Stimulated activated CD4-positive, alpha-beta T cell treated with anti-CD3 and anti-CD28 coated beads, Interleukin-1b, Interleukin-23, amount 100 ng/mL, for 48 hours (primary cell): ENCODE data around the gene GP1BB.

Source experiments
- DNase-seq: peaks from one replicate; pipeline ENCODE4 v3.0.0-alpha.2; 2020

The GP1BB gene

GRCh38 chr22:19756288-19757128, 33.2 kb downstream of the GP1BB start:
- DNase-seq: peak; percentile 57

- DNase-seq: no peak
Observed at GRCh38 chr22:19757140-19757984, 34.0 kb downstream of the GP1BB start.

- no peak for DNase-seq
Observed at GRCh38 chr22:19757985-19758895, 34.9 kb downstream of the GP1BB start.

- no peak for DNase-seq
Observed at GRCh38 chr22:19758896-19759426, 35.6 kb downstream of the GP1BB start.

- DNase-seq: no peak
Observed at GRCh38 chr22:19759427-19760057, 36.2 kb downstream of the GP1BB start.

GRCh38 chr22:19760058-19760950, 37.0 kb downstream of the GP1BB start, which contains the start of gene TBX1:
TSS of gene TBX1 (plus strand) at chr22:19760778. CDS start at chr22:19760844, 66 bp downstream.
- no peak for DNase-seq

GRCh38 chr22:19760951-19761724, 37.8 kb downstream of the GP1BB start:
- no peak for DNase-seq

- DNase-seq: no peak
Observed at GRCh38 chr22:19761725-19762567, 38.6 kb downstream of the GP1BB start.

GRCh38 chr22:19762568-19763457, 39.5 kb downstream of the GP1BB start:
- no peak for DNase-seq

GRCh38 chr22:19763458-19764298, 40.3 kb downstream of the GP1BB start:
- DNase-seq: no peak

GRCh38 chr22:19764299-19764593, 40.9 kb downstream of the GP1BB start:
- DNase-seq: no peak

GRCh38 chr22:19764636-19765476, 41.5 kb downstream of the GP1BB start:
- DNase-seq: no peak

GRCh38 chr22:19765477-19766239, 42.3 kb downstream of the GP1BB start:
- no peak for DNase-seq

GRCh38 chr22:19766240-19766510, 42.8 kb downstream of the GP1BB start:
- DNase-seq: no peak

GRCh38 chr22:19766511-19767426, 43.4 kb downstream of the GP1BB start:
- peak; percentile 49 for DNase-seq
